SH-SY5Y (cell line): ENCODE measurements around the gene KCNIP4.

ENCODE experiments used
- GATA2 ChIP-seq: IDR thresholded peaks from 2 replicates; pipeline ENCODE4 v1.6.1; 2011; ENCODE audit warnings: mild to moderate bottlenecking, low read depth, low read length
- GATA3 ChIP-seq: IDR thresholded peaks from 2 replicates; pipeline ENCODE4 v1.6.1; 2011; ENCODE audit warnings: low read depth, mild to moderate bottlenecking, low read length, moderate library complexity

- no peak for TF ChIP-seq GATA2
- TF ChIP-seq GATA3, result no peak
Measured at GRCh38 chr4:21469438-21470300, 478.9 kb downstream of the KCNIP4 start.
